NCI-H1930 (cell line): Measurements from ENCODE around the gene HNRNPD.
"Not testable (repeated sequence)": the region's sequence is repeated elsewhere in the genome, so short reads cannot be mapped to it uniquely, and the experiment has no call there.

Experiments used
- DNase-seq, 2 experiments: peaks; one replicate each; lab custom pipeline; 2025; lab: John Stamatoyannopoulos, UW

The HNRNPD gene

GRCh38 chr4:82372517-82373485 lies 990 bp downstream of the HNRNPD start:
- peak; percentile 16 to 43 for DNase-seq

GRCh38 chr4:82371497-82371896 lies 2.3 kb downstream of the HNRNPD start:
- no peak for DNase-seq

- no peak for DNase-seq
Observed at GRCh38 chr4:82367438-82368097, 6.2 kb downstream of the HNRNPD start.

- DNase-seq, result not testable (repeated sequence)
Observed at GRCh38 chr4:82366431-82366830, 7.4 kb downstream of the HNRNPD start.

- DNase-seq, result no peak
Observed at GRCh38 chr4:82363896-82364487, 9.8 kb downstream of the HNRNPD start.

GRCh38 chr4:82362565-82362964 lies 11.2 kb downstream of the HNRNPD start:
- DNase-seq, result no peak

- peak in 1 of 2 experiments; percentile 14 for DNase-seq
Observed at GRCh38 chr4:82360298-82361177, 13.3 kb downstream of the HNRNPD start.

- DNase-seq, result no peak
Observed at GRCh38 chr4:82358847-82359246, 14.9 kb downstream of the HNRNPD start.

GRCh38 chr4:82357640-82358039 lies 16.2 kb downstream of the HNRNPD start:
- DNase-seq, result no peak

- DNase-seq, result no peak
Observed at GRCh38 chr4:82354788-82355187, 19.0 kb downstream of the HNRNPD start.

GRCh38 chr4:82352825-82353366 lies 20.9 kb downstream of the HNRNPD start:
- DNase-seq, result no peak

- no peak for DNase-seq
Observed at GRCh38 chr4:82352118-82352824, 21.5 kb downstream of the HNRNPD start.

GRCh38 chr4:82346126-82346525 lies 27.7 kb downstream of the HNRNPD start:
- no peak for DNase-seq

GRCh38 chr4:82335043-82335442 lies 38.7 kb downstream of the HNRNPD start:
- DNase-seq, result no peak

GRCh38 chr4:82333641-82334040 lies 40.1 kb downstream of the HNRNPD start:
- DNase-seq, result not testable (repeated sequence)

GRCh38 chr4:82331814-82332213 lies 42.0 kb downstream of the HNRNPD start:
- DNase-seq, result no peak

GRCh38 chr4:82320351-82320750 lies 53.4 kb downstream of the HNRNPD start:
- no peak for DNase-seq

GRCh38 chr4:82303063-82303462 lies 70.7 kb downstream of the HNRNPD start:
- not testable (repeated sequence) for DNase-seq
